GM18861 (cell line): ENCODE results near the gene GALNT9.
"Not testable (repeated sequence)": the region's sequence is repeated elsewhere in the genome, so short reads cannot be mapped to it uniquely, and the experiment has no call there.

Experiments used
- ATAC-seq: cut with Tn5 transposase; IDR thresholded peaks from one replicate; pipeline ENCODE4 v1.9.1; 2021; ENCODE audit not compliant: unreplicated experiment

Gene GALNT9

GRCh38 chr12:132314516-132315233, 14.7 kb downstream of the GALNT9 start:
- no peak for ATAC-seq

DNA sequence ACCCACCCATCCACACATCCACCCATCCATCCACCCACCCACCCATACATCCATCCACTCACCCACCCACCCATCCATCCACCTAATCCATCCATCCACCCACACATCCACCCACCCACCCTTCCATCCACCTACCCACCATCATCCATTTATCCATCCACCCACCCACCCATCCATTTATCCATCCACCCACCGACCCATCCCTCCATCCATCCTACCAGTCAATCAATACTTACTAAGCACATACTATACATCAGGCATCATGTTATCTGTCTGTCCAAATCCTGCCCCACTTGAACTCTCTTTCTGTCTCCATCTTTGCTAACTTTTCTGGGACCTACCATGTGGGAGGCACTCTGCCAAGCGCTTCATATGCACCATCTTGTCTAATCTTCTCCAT, 15.4 kb downstream of the GALNT9 start:
- ATAC-seq, result no peak

- no peak for ATAC-seq
These were observed 16.2 kb downstream of the GALNT9 start for GRCh38 chr12:132313182-132313581.

DNA sequence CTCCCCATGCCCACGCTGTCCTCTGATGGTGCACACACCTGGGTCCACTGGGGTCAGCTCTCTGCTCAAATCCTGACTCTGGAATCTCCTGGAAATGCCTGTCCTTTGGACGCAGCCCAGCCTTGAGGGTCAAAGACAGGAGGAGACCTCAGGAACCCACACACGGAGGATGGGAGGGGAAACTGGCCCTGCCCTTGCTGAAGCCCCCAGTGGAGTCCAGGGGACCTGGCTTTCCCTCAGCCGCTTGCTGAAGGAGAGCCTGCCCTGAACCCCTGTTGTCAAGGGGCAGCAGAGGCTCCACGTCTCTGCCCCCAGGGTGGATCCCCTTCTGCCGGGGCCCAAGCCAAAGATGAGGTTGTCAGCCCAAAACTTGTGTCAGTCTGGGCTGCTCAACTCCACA, 16.9 kb downstream of the GALNT9 start:
- no peak for ATAC-seq

DNA sequence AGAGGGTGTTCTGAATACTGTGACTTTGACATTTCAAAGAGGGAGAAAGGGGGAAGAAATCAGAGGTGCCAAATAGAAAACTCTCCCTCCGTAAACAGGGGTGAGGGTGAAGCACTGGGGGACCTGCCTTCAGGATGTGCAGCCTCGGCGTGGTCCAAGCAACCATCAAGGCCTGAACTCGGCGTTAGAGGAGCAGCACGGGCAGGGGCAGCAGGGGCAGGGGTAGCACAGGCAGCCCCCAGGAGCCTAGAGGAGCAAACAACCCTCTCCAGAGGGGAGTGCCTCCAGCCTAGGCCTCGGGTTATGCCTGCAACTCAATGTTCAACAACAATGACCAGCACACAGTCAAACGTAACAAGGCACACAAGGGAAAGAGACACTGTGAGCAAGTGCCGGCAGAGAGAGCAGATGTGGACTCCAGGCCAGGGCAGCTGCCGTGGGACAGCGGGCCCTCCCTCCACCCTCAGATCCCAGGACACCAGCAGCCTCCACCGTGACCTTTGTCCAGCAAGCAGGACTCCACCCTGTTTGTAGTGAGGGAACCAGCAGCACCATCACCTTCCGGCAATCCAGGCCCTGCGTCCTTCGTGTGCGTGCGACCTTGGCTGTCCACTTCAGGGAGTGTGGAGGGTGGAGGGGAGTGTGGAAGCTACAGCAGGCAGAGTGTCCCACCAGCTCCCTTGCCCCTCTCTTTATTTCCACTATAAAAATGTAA, 18.0 kb downstream of the GALNT9 start:
- ATAC-seq, result no peak

- no peak for ATAC-seq
These were observed 19.0 kb downstream of the GALNT9 start for GRCh38 chr12:132310181-132311040.

- ATAC-seq, result no peak
These were observed 19.7 kb downstream of the GALNT9 start for GRCh38 chr12:132309596-132310086.

DNA sequence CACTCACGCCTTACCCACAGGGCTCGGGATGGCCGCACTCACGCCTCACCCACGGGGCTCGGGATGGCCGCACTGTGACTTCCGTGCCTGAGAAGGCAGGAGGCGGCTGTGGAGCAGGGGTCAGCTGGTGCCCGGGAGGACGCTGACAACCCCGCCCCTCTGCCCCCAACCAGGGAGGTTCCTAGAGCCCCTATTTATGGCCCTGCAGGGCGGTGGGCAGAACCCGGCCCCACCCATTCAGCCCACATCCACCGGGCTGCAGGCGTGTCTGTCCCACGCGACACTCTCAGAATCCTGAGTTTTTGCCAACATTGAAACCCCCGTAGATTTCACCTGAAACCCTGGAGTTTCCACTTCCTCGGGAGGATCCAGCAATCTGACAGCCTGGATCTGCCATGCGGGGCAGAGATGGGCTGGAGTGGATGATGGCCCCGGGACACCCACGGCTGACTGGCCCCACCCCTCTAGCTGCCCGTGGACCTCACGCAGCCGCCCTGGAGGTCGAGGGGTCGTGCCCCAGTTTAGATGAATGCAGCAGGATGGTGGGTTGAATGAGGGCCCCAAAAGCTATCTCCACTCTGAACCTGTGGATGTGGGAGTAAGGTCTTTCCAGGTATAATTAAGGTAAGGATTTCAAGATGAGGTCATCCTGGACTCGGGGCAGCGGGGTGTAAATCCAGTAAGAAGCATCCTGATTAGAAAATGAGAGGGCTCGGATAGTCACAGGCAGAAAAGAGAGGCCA, 20.4 kb downstream of the GALNT9 start:
- no peak for ATAC-seq

DNA sequence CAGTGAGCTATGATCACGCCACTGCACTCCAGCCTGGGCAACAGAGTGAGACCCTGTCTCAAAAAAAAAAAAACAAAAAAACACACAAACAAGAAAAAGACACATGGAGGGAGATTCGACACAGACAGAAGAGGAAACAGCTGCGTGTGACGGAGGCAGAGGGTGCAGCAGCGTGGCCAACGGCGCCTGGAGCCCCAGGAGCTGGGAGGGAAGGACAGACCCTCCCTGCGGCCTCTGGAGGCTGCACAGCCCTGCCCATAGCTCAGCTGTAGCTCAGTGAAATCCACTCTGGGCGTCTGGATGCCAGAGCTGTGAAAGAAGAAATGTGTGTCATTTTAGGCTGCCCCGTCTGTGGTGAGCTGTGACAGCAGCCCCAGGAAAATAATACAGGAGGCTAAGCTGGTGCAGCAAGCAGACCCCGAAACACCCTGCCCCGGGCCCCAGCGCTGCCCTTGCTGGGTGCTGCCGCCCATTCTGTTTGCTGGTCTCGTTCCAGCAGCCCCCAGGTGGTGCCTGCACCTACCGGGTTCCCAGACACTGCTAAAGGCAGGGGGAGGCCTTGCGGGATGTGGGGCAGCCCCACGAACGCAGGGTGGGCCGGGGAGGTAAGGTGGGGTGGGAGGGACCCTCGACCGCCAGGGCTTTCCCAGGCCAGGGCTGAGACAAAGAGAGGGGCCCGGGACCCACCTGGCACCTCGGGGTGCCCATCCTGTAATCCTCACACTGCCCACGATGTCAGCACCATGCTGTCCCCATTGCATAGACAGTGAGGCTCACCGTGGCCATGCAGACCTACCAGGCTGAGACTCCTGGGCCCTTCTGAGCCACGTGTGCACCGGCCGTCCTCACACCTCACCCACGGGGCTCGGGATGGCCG, 21.2 kb downstream of the GALNT9 start:
- ATAC-seq, result no peak

DNA sequence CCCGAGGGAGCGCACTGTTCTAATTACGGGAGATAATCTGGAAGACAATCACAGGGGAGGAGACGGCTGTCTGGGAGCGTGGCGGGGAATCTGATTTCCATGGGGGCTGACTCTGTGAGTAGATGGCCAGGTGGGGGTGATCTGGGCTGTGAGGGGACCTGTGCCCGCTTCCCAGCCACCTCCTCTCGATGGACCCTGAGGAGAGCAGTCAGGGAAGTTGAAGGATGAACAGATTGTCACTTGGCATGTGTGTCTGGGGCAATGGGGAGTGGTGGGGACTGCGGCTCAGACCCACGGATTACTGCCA, 22.6 kb downstream of the GALNT9 start:
- no peak for ATAC-seq

GRCh38 chr12:132305991-132306884, 23.2 kb downstream of the GALNT9 start:
- ATAC-seq, result no peak

GRCh38 chr12:132305560-132305966, 23.8 kb downstream of the GALNT9 start:
- ATAC-seq, result no peak

- not testable (repeated sequence) for ATAC-seq
These were observed 24.5 kb downstream of the GALNT9 start for GRCh38 chr12:132304866-132305265.

DNA sequence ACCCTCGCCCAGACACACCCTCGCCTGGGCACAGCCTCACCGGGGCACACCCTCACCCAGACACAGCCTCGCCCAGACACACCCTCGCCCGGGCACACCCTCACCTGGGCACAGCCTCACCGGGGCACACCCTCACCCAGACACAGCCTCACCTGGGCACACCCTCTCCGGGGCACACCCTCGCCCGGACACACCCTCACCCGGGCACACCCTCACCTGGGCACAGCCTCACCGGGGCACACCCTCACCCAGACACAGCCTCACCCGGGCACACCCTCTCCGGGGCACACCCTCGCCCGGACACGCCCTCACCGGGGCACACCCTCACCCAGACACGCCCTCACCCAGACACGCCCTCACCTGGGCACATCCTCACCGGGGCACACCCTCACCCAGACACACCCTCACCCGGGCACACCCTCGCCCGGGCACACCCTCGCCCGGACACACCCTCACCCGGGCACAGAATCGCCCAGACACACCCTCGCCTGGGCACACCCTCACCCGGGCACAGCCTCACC, 25.5 kb downstream of the GALNT9 start:
- ATAC-seq, result not testable (repeated sequence)

- no peak for ATAC-seq
These were observed 26.7 kb downstream of the GALNT9 start for GRCh38 chr12:132302466-132303358.

DNA sequence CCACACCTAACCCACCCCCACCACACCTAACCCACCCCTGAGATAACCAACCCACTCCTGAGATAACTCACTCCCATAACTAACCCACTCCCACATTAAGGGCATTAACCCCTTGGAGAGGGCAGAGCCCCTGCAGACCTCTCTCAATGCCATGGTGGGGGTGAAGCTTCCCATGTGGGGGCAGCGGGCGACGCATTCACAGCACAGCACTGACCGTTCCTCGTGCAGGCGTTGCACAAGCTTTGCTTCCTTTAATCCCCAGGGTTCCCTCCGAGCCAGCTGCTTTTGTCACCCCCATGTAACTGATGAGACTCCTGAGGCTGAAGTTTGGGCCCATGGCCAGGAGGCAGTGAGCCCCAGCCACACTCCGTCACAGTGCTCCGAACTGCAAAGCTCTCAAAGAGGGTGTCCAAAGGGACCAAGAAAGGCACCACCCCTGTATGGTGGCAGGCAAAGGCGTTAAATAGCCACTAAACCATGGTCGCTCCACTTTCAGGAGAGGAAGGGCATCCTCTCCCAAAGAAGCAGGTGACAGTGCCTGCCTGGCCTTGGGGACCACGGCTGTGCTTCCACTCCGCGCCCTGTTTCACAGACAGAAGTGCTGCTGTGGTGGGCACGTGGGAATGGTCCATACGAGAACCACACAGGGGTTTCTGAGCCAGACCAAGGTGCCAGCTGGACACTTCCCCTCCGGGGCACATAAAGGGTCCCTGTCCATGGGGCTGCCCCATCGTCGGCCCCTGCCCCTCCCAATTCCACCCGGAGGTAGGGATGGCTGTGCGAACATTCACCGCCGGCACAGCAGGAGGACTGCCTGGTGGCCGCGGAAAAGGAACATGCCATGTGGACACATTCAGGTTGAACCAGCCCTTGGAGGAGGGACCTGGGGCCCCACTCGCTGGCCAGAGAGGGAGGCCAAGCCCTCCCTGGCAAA, 28.3 kb downstream of the GALNT9 start:
- ATAC-seq, result no peak

DNA sequence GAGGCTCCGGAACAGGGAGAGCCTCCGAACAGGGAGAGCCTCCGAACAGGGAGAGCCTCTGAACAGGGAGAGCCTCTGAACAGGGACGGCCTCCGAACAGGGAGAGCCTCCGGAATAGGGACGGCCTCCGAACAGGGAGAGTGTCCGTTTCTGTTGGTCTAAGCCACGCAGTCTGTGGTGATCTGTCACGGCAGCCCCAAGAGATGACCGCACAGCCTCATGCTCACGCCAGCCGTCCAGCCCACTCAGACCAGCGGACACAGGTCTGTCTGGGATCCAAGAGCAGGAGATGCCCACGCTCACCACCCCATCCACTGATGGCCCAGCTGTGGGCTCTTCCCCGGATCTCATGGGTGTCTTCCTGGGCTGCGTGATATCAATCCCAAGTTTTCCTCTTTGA, 33.3 kb downstream of the GALNT9 start:
- ATAC-seq, result no peak
